ENCODE measurements around the gene FAM221B. TPM values are rescaled to one million over a fixed set of nuclear protein-coding genes. Genes with fewer than 3 reads are reported as not detected.

Gene FAM221B
- total RNA-seq, 4 donors from 2014 or later: not detected

GRCh38 chr9:35847792-35848572, 19.4 kb upstream of the FAM221B start:
- TF ChIP-seq POLR2A (IDR thresholded peaks at IDR 0.05) (no peak), CTCF (IDR thresholded peaks at IDR 0.05) (no peak)
- peaks cover 30 to 54% (median 33%) of the 10 kb centered on the region in 3 donors for H3K4me1 ChIP-seq
- 36 to 39% methylated on average over 4 of the region's 4 CpGs for WGBS, 2 donors
- no peak overlapping the region for H3K4me3 ChIP-seq
- H3K36me3 ChIP-seq: peaks cover 0 to 16% (median 0%) of the 10 kb centered on the region in 3 donors
- no peaks in the 10 kb centered on the region for H3K9me3 ChIP-seq
- H3K27ac ChIP-seq: peak overlapping the region in 3 of 4 donors; percentile 26 to 67 (median 45)
- DNase-seq: no peak
- intact Hi-C loops (cut with DNase I): no loop called here
- peaks cover 0 to 70% (median 0%) of the 10 kb centered on the region in 4 donors for H3K27me3 ChIP-seq

GRCh38 chr9:35845824-35846771, 17.6 kb upstream of the FAM221B start:
- 56 to 84% methylated on average over 22 to 39 of the region's 53 CpGs for WGBS, 2 donors
- H3K9me3 ChIP-seq: no peaks in the 10 kb centered on the region
- peak overlapping the region in 3 of 4 donors; percentile 65 to 80 (median 75) for H3K27ac ChIP-seq
- H3K4me3 ChIP-seq: no peak overlapping the region
- TF ChIP-seq CTCF (IDR thresholded peaks at IDR 0.05) (no peak), POLR2A (IDR thresholded peaks at IDR 0.05) (no peak)
- peaks cover 0 to 10% (median 0%) of the 10 kb centered on the region in 3 donors for H3K36me3 ChIP-seq
- peaks cover 30 to 62% (median 33%) of the 10 kb centered on the region in 3 donors for H3K4me1 ChIP-seq
- intact Hi-C loops (cut with DNase I): no loop called here
- peaks cover 0 to 71% (median 0%) of the 10 kb centered on the region in 4 donors for H3K27me3 ChIP-seq
- DNase-seq: no peak

GRCh38 chr9:35844628-35845270, 16.2 kb upstream of the FAM221B start:
- TF ChIP-seq CTCF (IDR thresholded peaks at IDR 0.05): no peak
- TF ChIP-seq POLR2A (IDR thresholded peaks at IDR 0.05): no peak
- WGBS, 2 donors: 14 to 33% methylated on average over 7 of the region's 7 CpGs
- no peak overlapping the region for H3K4me3 ChIP-seq
- peak; percentile 35 for DNase-seq
- peak overlapping the region; percentile 53 to 80 (median 70) for H3K27ac ChIP-seq
- no peaks in the 10 kb centered on the region for H3K9me3 ChIP-seq
- peaks cover 30 to 62% (median 33%) of the 10 kb centered on the region in 3 donors for H3K4me1 ChIP-seq
- peaks cover 0 to 10% (median 0%) of the 10 kb centered on the region in 3 donors for H3K36me3 ChIP-seq
- H3K27me3 ChIP-seq: peaks cover 0 to 72% (median 0%) of the 10 kb centered on the region in 4 donors
- intact Hi-C loops (cut with DNase I): no loop called here

- Histone ChIP-seq H3K4me1 (peaks cover 29 to 54% (median 30%) of the 10 kb centered on the region in 3 donors), H3K27me3 (peaks cover 0 to 67% (median 0%) of the 10 kb centered on the region in 4 donors), H3K4me3 (no peak overlapping the region), H3K27ac (no peak overlapping the region), H3K36me3 (peaks cover 0 to 10% (median 0%) of the 10 kb centered on the region in 3 donors), H3K9me3 (no peaks in the 10 kb centered on the region)
- intact Hi-C loops (cut with DNase I): no loop called here
- DNase-seq: no peak
- no peak for TF ChIP-seq POLR2A (IDR thresholded peaks at IDR 0.05)
- no peak for TF ChIP-seq CTCF (IDR thresholded peaks at IDR 0.05)
- WGBS, 2 donors: 70% methylated on average over 3 of the region's 3 CpGs
These were observed 14.3 kb upstream of the FAM221B start for GRCh38 chr9:35842795-35843194.
